NCI-H128 (cell line): ENCODE data around the gene CACNA2D2.

ENCODE experiments used
- DNase-seq: peaks from one replicate; lab custom pipeline; 2025; ENCODE audit not compliant: unreplicated experiment; lab: John Stamatoyannopoulos, UW

The CACNA2D2 gene

DNA sequence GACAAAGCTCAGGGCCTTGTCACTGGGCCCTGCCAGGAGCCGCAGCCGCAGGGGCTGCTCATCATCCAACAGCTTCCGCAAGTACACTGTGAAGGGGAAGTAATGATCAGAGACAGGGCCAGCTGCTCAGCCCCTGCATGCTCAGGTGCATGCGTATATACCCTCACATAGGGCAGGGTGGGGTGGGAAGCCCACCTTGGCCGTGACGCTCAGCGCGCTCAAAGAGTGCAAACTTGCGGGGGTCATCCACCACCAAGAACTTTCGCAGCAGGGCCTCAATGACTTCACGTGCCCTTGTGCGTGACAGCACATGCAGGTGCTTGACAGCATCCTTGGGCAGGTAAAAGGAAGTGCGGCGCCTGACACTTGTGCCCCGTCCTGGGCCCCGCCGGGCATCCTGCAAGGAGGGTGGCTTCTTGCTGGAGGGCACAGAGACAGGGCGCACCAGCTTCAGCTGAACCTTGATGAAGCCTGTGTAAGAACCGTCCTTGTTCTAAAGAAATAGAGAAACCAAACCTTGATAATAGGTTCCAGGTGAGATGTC is 172.0 kb downstream of the CACNA2D2 start:
- DNase-seq, result no peak

DNA sequence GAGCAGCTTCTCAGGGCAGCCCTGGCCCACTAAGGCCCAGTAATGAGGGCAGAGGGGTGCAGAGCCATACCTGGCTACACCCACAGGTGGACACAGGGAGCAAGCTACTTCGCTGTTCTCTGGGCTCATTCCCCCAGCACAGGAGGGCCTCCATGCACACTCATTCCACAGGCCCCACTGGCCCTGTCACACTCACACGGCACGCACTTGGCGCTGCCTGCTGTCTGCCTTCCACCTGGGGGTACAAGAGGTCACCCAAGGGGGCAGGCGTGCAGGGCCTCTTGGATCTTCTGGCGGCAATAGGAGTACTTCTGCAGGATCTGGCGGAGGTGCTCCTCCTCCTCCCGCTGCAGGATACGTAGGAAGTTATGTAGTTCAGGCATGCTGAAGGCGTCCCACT is 173.1 kb downstream of the CACNA2D2 start:
- no peak for DNase-seq

DNA sequence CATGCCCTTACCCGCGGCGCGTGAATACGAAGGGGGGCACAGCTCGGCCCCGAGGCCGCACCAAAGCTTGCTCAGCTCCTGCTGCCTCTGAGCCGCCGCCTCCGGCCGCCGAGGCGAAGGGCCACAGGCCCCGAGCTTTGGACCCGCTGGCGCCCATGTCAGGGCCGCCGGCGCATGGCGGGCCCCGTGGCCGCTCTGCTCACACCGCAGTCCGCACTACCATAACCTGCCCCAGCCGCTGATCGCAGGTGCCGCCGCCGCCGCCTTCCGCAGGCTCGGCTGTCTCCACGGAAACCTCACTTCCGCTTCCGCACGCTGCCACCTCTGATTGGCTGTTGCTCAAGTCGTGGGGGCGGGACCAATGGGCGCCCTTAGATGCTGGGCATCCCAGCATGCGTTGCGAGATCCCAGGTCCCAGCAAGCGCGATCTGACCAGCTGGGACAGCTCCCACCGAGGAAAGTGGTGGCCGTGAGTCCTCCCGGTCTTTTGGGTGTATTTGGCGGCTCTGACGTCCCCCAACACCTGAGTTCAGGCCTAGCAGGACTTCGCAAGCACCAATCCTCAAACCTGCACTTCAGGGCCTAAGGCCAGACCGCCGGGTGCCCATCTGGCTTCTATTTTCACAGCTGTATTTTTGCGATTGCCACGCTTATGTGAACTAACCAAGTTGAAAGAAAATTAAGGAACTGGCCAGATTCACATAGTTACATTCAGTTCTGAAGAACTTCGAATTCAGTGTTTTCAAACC is 175.3 kb downstream of the CACNA2D2 start, which contains the start of gene TUSC2:
TSS of gene TUSC2 (minus strand) at position 281 of the 749 bp plus-strand sequence. CDS start at position 157, 124 bp downstream.
- DNase-seq, result peak; percentile 91

DNA sequence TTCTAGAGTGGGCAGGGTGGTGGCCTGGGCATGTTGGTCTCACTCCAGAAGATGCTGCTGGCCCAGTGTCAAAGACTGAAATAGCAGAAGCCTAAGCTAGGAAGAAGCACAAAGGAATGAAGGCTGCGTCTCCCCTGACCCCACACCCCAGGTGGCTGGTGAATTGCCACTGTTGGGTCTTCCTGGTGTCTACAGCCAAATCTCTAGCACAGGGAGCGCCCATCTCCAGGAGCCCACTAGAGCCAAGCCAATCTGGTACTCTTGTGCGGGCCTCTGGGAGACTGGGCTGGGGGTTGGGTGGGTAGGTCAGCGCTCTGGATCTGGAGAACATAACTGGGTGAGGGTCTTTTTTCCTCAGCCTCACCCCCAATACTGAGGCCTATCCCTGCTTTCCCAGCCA is 176.3 kb downstream of the CACNA2D2 start:
- no peak for DNase-seq

DNA sequence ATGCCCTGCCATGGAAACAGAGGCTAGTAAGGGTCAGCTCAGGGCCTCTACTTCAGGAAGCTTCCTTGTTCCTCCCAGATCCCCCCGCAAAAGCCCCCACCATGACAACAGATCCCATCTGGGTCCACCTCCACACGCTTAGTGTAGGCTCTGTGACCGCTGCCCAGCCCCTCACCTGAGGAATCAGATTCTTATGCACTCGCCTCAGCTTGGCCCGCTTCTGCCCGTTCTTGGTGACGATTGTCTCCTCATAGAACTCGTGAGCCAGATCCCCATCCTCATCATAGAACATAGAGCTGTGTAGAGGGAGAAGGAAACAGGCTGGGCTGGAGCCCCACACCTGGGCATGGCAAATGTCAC is 177.3 kb downstream of the CACNA2D2 start:
- no peak for DNase-seq

DNA sequence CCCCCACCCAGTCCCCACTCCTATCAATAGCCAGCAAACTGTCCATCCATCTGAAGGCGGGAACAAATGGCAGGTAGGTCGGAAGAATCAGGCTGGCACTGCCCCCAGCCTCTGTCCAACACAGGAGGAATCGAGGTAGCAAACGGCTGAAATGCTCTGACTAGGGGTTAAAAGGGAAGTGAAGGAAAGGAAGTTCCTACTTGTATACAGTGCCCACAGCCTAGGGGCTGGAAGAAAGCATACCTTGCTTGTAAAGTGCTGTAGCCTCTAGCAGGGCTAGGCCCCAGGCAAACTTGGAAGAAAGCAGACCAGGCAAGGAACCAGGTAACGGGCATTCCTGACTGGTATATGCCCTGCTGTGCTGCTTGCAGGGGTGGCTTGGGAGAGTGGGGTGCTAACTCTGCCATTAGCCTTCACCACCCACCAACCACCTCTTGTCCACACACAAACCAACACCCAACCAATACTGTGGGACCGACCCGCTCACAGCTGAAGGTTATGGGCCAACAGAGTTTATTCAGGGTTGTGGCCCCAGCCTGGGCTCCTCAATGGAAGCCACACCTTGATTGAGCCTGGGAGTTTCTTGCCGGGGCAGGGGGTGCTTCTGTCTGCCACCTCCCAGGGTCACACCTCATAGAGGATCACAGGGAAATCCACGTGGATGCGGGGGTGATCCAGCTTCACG is 177.8 kb downstream of the CACNA2D2 start:
- no peak for DNase-seq

DNA sequence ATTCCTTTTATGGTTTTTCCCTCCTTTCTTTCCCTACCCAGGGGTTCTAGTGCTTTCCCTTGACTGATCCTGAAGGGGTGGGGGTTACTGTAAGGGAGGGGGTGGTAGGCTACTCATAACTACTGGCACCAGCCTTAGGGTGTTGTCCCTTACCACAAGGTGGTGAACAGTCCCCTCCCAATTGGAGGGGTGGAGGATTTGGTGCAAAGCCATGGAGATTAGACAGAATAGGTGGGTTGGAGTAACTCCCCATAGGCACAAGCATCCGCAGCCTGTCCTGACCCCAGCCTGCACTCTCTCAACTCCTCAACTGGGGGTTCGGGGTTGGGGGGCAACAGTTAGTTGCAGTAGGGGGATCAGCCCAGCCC is 178.3 kb downstream of the CACNA2D2 start:
- no peak for DNase-seq

DNA sequence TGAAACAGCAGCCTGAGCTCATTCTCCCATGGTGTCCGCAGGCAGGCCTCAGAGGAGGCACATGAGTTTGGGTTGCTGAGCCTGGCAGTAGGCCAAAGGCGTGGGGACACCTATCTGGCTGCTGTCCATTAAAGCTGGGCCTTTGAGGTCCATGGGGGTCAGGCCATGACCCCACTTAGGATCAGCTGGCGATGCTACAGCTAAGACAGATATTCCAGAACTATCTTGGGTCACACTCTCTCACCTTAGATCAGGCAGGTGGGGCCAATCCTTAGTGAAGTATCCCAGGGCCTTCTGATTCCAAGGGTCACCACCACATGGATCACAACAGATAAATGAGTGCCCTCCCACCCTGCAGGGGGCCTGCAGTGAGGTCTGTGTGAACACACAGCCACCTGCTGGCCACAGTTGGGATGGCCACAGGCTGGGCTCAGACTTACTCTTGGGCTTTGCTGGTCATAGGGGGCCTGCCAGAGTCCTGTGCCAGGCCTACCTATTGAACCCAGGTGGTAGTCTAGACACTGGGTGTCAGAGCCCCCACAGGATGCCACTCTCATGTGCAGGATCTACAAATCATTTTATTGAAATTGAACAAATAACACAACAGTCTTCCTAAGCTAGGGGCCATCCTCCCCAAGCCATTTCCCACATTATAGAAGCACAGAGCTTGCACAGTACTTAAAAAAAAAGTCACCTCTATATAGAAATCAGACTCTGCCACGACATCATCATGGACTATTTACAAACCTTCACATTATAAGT is 178.9 kb downstream of the CACNA2D2 start:
- DNase-seq, result peak; percentile 32

DNA sequence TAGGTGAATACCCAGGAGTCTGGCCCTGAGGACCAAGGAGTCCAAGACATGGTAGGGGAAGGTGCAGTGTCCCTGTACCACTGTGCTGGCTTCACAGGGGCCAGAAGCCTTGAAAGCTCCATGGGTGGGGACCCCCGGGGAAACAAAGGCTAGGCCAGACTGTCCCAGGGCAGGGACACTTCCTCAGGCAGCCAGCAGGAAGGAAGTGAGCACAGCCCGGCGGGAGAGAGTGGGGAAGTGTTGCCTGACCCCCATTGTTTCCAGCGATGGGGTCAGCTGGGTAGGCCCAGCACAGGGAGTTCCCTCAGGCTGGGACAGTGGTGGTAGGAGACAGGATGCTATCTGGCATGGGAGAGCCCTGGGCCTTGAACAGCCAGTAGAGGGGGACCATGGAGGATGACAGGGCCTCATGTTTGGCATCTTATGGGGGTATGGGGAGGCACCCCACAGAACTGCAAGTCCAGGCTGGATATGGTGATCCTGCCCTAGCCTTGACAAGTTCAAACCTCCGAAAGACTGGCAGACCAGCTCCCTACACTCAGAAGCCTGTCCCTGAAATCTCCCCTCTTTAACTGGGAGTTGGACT is 179.7 kb downstream of the CACNA2D2 start:
- no peak for DNase-seq

DNA sequence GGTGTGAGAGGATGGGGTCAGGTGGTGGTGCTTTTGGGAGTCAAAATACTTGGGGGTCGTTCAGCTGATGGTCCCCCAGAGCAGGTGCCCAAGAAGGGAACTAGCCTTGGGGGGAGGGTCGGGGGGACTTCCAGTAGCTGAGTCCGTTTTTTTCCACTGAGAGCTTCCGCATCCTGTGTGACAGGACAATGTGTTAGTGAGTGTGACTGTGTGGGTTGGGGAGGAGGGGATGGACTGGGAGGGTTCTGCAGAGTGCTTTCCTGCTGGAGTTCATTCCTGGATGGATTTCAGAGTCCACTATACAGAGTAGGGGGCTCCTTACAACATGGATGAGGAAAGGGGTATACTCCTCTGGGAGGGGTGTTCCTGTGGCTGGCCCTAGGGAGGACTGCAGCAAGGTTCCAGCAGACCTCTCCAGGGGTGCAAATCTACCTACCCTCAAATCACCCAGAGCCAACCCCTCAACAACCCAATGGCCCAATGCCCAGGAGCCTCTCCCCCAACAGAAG is 180.3 kb downstream of the CACNA2D2 start:
- no peak for DNase-seq

DNA sequence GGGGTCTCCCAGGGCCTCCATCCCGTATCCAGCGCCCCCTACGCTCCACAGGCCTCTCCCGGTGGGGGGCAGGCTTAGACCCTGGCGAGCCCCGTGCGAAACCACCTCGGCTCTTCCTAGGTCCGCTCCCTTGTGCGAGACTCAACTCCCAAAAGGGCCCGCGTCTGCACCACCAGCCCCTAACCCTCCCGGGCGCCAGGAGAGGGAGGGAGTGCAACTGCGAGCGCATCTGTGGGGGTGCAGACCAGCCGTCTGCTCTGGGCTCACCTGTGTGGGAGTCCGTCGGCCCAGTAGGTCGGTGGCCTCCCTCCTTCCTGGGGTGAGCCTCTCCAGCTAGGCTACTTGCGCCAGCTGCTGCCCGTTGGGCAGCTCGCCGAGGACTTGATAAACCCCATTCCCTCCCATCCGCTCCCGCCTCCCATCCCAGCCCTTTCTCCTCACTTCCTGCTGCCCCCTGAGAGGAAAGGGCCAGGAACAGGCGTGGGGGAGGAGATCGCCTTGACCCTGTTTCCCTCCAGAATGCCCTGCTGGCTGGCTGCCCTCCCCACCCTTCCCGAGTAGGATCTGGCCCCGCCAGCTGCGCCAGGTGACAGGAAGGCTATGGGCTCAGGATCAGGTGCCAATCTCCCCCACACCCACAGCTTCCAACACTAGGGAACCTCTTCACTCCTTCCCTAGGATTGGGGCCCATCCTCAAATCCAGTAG is 180.9 kb downstream of the CACNA2D2 start, which contains the start of gene HYAL2:
TSS of gene HYAL2 (minus strand) at position 360 of the 706 bp plus-strand sequence. CDS start 2,256 bp downstream, outside the sequence.
- DNase-seq, result no peak

DNA sequence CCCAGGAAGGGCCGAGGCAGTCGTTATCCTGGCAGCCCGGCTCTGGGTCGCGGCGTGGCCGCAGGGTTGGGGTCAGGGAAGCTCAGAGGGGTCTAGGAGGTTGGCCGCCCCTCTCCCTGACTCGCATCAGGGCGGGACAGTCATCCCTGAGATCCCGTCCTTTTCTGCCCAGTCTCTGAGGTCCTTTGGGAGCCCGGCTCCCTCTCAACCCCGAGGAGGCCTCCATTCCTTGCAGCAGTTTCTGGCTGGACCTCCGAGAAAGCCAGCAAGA is 181.4 kb downstream of the CACNA2D2 start:
- no peak for DNase-seq

DNA sequence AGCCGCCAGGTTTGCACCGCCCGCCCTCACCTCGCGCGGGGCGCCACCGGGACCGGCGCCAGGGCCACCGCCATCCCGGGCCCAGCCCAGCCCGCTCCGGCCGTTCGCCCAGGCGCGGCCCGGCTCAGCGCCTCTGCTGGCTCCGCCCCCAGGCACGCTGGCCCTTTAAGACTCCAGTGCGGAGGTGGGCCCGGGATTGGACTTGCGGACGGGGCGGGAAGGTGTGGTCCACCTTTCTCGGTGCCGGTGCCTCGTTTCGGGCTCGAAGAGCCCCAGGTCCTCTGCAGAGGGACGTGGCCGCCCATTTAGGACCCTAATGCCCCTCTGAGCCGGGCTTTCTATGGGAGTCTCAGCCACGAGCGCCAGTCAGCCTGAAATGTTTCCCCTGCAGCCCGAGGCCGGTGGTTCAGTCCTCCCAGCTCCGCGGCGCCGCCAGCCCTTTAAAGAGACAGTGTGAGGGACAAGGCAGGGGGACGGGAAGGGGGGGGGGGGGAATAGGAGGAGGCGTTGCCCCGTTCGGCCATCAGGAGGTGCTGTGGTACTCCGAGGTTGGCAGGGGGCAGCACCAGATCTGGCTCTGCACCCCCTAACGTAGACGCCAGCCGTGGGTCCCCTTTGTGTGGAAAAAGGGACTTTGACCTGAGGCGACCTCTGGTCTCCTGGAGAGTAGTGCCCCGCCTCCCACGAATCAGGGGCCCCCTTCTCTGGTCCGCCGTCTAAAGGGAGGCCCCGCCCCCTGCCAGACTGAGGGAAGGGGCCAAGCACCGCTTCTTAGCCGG is 181.9 kb downstream of the CACNA2D2 start:
- DNase-seq, result peak; percentile 40

DNA sequence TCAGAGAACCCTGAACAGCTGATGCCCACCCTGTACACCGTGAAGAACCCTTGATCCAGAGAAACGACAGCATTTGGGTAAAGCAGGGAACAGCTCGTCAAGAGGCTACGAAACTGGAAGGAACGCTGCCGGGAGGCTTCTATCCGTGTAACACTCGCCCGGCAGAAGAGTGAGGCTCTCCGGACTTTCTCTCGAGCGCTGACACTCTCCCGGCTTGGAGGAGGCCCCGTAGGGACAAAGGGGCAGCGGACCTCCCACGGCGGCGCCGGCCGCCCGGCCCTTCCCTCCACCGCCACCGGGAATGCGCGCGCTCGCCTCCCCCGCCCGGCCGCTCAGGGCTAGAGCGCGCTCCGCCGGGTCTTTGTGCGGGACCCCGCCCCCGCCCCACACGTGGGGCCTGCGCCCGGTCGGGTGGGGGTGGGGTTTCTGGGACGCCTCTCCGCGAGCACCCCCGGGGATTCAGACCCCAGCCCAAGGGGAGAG is 182.5 kb downstream of the CACNA2D2 start:
- no peak for DNase-seq

DNA sequence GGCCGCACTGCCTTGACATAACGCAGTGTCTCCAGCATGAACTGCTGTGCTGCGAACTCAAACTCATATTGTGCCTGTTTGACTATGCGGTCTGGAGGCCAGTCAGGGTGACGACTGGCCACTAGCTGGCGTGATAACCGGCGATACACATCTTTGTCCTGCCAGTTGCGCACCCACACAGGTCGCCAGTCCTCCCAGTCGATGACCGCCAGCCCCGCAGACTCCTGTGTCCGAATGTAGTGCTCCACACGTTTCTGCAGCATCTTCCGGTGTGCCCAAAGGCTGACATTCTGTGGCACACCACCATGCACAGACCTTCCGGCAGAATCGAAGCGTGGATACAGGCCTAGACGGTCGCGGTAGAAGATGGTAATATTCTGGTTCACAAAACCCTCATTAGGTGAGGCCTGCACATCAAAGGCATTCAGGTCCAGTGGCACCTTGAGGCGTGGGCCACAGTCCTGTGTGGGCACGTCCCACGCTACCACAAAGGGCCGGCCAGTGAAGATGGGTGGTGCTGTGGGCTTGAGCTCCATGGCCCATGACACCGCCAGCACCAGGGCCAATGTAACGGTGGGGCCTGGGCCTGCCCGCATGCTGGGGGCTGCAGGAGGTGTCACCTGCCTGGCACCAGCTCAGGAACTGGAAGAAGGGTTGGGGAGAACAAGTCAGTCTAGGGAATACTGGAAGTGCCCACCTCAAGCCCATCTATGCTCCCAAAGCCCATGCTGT is 183.4 kb downstream of the CACNA2D2 start:
- no peak for DNase-seq

DNA sequence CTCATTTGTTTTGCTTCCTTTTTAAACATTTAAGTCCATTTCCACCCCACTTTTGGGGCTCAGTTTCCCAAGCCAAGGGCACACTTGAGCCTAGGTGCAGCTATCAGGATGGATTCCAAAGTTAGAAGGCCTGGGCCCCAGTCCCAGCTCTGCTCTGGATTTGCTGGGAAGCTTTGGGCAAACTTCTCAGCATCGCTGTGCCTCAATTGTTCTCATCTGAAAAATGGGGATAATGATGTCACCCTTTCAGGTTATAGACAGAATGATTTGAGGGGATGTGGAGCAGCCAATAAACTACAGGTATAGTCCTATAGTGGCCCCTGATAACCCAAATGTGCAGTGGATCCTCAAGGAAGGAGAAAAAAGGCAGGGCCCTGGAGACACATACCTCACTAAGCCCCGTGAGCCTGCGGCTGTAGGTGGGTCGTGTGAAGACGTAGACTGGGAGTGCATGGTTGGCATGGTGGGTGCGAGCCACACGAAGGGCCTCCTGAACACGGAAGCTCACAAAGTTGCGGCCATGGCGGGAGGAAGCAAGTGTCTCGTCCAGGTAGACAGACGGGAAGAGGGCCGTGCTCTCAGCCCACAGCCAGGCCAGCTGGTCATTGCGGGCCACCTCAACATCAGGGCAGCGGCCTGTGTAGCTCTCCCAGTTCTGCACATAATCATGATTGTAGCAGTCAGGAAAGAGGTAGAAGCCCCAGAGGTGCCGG is 184.1 kb downstream of the CACNA2D2 start:
- DNase-seq, result no peak

DNA sequence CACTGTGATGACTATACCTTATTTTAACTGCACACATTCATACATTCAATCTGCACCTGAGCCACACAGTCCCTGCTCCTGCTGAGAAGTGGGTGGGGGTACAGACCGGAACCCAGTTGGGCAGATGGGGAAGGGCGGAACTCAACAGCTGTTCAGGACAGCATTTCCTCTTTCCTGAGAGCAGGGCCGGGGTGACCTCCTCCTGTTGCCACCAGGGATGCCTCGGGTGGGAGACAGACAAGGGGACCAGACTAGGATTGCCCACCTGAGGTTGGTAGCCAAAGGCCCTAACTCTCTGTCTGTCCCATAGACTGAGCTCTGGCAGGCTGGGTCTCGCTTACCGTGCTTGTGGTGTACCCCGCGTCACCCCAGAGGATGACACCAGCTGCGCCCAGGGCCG is 184.8 kb downstream of the CACNA2D2 start:
- no peak for DNase-seq

DNA sequence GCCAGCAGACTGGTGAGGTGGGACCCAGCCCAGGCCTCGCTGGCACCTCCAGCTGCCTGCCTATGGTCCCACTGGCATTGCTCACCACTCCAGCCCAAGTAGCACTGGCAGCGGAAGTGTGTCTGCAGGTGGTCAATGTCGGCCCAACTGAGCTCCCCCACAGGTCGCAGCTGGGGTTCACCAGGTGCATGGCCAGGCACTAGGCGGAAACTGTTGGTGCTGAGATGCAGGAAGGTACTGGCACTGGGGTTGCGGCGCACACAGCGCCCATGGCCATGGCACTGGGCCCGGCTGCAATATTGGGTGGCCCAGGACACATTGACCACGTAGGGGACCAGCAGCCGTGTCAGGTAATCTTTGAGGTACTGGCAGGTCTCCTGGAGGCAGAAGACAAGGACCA is 185.3 kb downstream of the CACNA2D2 start:
- DNase-seq, result no peak
